NCI-H82 treated with DMSO at 0.1 percent for 48 hours (cell line): ENCODE measurements around the gene CCDC77.
"Not testable (repeated sequence)": the region's sequence is repeated elsewhere in the genome, so short reads cannot be mapped to it uniquely, and the experiment has no call there.

ENCODE experiments used
- DNase-seq: peaks from one replicate; lab custom pipeline; 2025; ENCODE audit not compliant: unreplicated experiment; lab: John Stamatoyannopoulos, UW

Gene CCDC77

GRCh38 chr12:401235-402028 lies at the start of gene CCDC77:
TSS of gene CCDC77 (plus strand) at chr12:401644. CDS start at chr12:409384, 7,740 bp downstream.
- no peak for DNase-seq

GRCh38 chr12:356276-356988 lies 45.0 kb upstream of the CCDC77 start:
- no peak for DNase-seq

- DNase-seq, result no peak
Measured at GRCh38 chr12:359091-359490, 42.4 kb upstream of the CCDC77 start.

- DNase-seq, result no peak
Measured at GRCh38 chr12:366820-367219, 34.6 kb upstream of the CCDC77 start.

- no peak for DNase-seq
Measured at GRCh38 chr12:367972-368371, 33.5 kb upstream of the CCDC77 start.

- DNase-seq, result not testable (repeated sequence)
Measured at GRCh38 chr12:370739-371485, 30.5 kb upstream of the CCDC77 start.

- DNase-seq, result no peak
Measured at GRCh38 chr12:386651-387050, 14.8 kb upstream of the CCDC77 start.

- DNase-seq, result no peak
Measured at GRCh38 chr12:388012-388411, 13.4 kb upstream of the CCDC77 start.

- DNase-seq, result no peak
Measured at GRCh38 chr12:388541-389141, 12.8 kb upstream of the CCDC77 start.

- no peak for DNase-seq
Measured at GRCh38 chr12:389142-390096, 12.0 kb upstream of the CCDC77 start, which contains the start of gene KDM5A. TSS of gene KDM5A (minus strand) at chr12:389320. CDS start at chr12:389091, 229 bp downstream.

GRCh38 chr12:400828-401227 lies 616 bp upstream of the CCDC77 start:
- no peak for DNase-seq

GRCh38 chr12:402029-402389 lies 565 bp downstream of the CCDC77 start:
- no peak for DNase-seq

- DNase-seq, result no peak
Measured at GRCh38 chr12:414859-415258, 13.4 kb downstream of the CCDC77 start.

GRCh38 chr12:418432-418831 lies 17.0 kb downstream of the CCDC77 start:
- no peak for DNase-seq

- no peak for DNase-seq
Measured at GRCh38 chr12:422526-422925, 21.1 kb downstream of the CCDC77 start.

- not testable (repeated sequence) for DNase-seq
Measured at GRCh38 chr12:435737-436136, 34.3 kb downstream of the CCDC77 start.

- DNase-seq, result peak; percentile 19
Measured at GRCh38 chr12:442235-442884, 40.9 kb downstream of the CCDC77 start.

GRCh38 chr12:447141-447540 lies 45.7 kb downstream of the CCDC77 start:
- no peak for DNase-seq

GRCh38 chr12:449203-449602 lies 47.8 kb downstream of the CCDC77 start:
- no peak for DNase-seq

GRCh38 chr12:450438-450837 lies 49.0 kb downstream of the CCDC77 start:
- DNase-seq, result no peak
